GM12865 (cell line): ENCODE results near the gene APCDD1L.
"Not testable (repeated sequence)": the region's sequence is repeated elsewhere in the genome, so short reads cannot be mapped to it uniquely, and the experiment has no call there.

Experiments
- DNase-seq: peaks from one replicate; pipeline ENCODE4 v3.0.0; 2010; ENCODE audit warnings: low read depth
- H3K4me3 ChIP-seq: 2 replicates; pipeline ENCODE4 v1.5.1; 2011; ENCODE audit warnings: mild to moderate bottlenecking, low read depth, low read length, control low read depth
- CTCF ChIP-seq: IDR thresholded peaks from 2 replicates; pipeline ENCODE4 v1.5.1; 2011; ENCODE audit warnings: low read length, control low read depth, low read depth, inconsistent platforms; ENCODE audit not compliant: insufficient read depth; ENCODE audit errors: missing control alignments

Gene APCDD1L

GRCh38 chr20:58544891-58545290 is 29.7 kb upstream of the APCDD1L start:
- DNase-seq, result no peak
- TF ChIP-seq CTCF, result no peak
- H3K4me3 ChIP-seq, result no peak overlapping the region

GRCh38 chr20:58544286-58544685 is 29.1 kb upstream of the APCDD1L start:
- no peak for TF ChIP-seq CTCF
- H3K4me3 ChIP-seq, result no peak overlapping the region
- DNase-seq, result no peak

GRCh38 chr20:58543274-58543673 is 28.1 kb upstream of the APCDD1L start:
- no peak overlapping the region for H3K4me3 ChIP-seq
- no peak for TF ChIP-seq CTCF
- no peak for DNase-seq

- no peak for TF ChIP-seq CTCF
- DNase-seq, result no peak
- H3K4me3 ChIP-seq, result no peak overlapping the region
Measured at GRCh38 chr20:58542411-58543095, 27.4 kb upstream of the APCDD1L start.

GRCh38 chr20:58542034-58542410 is 26.8 kb upstream of the APCDD1L start:
- not testable (repeated sequence) for DNase-seq, H3K4me3 ChIP-seq

GRCh38 chr20:58538752-58539151 is 23.6 kb upstream of the APCDD1L start:
- no peak for DNase-seq

GRCh38 chr20:58537831-58538230 is 22.6 kb upstream of the APCDD1L start:
- DNase-seq, result no peak
- no peak for TF ChIP-seq CTCF

More at GRCh38 chr20:58538752-58539151, 23.6 kb upstream of the APCDD1L start:
- no peak overlapping the region for H3K4me3 ChIP-seq
- TF ChIP-seq CTCF, result no peak

More at GRCh38 chr20:58537831-58538230, 22.6 kb upstream of the APCDD1L start:
- no peak overlapping the region for H3K4me3 ChIP-seq
